ENCODE measurements around the gene RREB1. TPM values are rescaled to one million over a fixed set of nuclear protein-coding genes. Genes with fewer than 3 reads are reported as not detected.

RREB1 gene
- total RNA-seq, 1 donor from 2014 or later = 12.7 TPM

DNA sequence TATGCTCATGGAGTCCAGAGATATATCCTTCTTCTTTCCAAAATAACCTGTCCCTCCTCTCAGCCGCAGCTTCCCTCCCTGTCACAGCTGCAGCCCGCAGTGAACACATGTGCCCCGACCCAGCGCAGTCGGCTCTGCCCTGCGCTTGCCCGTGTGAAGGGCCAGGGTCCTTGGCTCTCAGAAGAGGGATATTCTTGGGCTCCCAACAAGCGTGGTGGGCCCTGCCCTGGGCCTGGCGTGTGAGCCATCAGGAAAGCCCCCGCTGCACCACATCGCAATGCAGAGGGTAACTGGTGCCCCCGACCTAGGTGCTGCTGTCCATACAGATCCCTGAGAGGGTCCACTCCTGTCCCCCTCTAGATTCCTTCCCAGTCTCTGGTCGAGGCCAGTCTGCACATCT lies 140.1 kb downstream of the RREB1 start:
- no peak overlapping the region for H3K27ac Mint-ChIP-seq
- H3K36me3 Mint-ChIP-seq (ENCODE audit: low read depth) = peaks cover 14% of the 10 kb centered on the region
- no peaks in the 10 kb centered on the region for H3K27me3 Mint-ChIP-seq (ENCODE audit: insufficient read depth)

DNA sequence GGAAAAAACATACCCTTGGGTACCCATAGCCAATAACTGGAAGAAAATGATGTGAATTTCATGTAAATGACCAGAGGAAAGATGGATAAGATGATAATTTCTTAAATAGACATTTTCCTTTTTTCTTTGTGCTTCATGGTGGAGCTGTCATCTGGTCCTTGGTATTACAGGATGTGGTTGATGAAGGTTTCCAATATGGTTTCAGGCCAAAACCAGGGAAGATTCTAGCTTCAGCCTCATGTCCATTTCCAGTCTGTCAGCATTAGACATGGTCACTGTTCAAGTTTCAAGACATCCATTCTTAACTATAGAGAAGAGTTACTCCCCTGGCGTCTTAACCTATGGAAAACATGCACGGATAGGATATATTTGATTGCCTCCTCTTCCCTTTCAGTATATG lies 141.6 kb downstream of the RREB1 start:
- intact Hi-C loops (cut with micrococcal nuclease) = no loop called here
- no peaks in the 10 kb centered on the region for H3K27me3 Mint-ChIP-seq (ENCODE audit: insufficient read depth)
- no peak overlapping the region for H3K27ac Mint-ChIP-seq
- H3K36me3 Mint-ChIP-seq (ENCODE audit: low read depth) = peaks cover 14% of the 10 kb centered on the region
- H3K4me1 Mint-ChIP-seq (ENCODE audit: low read depth) = no peaks in the 10 kb centered on the region
- no peaks in the 10 kb centered on the region for H3K9me3 Mint-ChIP-seq
- no peak for DNase-seq (ENCODE audit: low spot score)
- H3K4me3 Mint-ChIP-seq = no peak overlapping the region

More for the DNA sequence above, 140.1 kb downstream of the RREB1 start:
- H3K9me3 Mint-ChIP-seq = no peaks in the 10 kb centered on the region
- no peak overlapping the region for H3K4me3 Mint-ChIP-seq
- intact Hi-C loops (cut with micrococcal nuclease) = no loop called here
- peaks cover 9% of the 10 kb centered on the region for H3K4me1 Mint-ChIP-seq (ENCODE audit: low read depth)
- DNase-seq (ENCODE audit: low spot score) = no peak

DNA sequence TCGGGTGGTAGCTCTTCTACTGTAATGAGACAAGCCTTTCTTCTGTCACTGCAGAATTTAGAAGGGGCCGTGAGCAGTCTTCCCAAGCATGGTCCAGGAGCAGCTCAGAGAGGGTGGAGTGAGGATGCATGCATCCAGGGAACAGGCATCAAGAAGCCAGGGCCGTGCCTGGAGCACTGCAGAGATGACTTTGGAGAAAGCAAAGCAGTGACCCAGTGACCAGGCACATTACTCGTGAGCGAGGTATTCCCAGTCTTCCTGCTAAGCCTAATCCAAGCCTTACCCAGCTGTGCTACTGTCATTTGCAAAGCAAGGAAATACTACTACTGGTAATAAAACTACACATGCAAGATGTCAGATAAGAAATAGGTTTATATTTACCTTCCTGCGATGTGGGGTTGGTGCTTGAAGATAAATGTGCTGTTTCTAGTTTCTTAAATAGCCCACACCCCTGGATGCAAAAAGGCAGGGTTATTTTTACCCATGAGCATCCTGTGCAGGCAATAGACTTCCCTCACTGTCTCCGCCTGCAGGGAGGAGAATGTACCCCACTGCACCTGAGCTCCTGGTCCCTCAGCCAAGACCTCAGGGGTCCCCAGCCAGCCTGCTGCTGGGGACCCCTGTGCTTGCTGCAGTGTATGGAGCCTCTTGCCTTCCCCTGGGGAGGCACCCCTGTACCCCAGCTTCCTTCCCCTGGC lies 142.3 kb downstream of the RREB1 start:
- DNase-seq (ENCODE audit: low spot score) = no peak
- Mint-ChIP-seq H3K36me3 (ENCODE audit: low read depth) (peaks cover 14% of the 10 kb centered on the region), H3K27ac (no peak overlapping the region), H3K27me3 (ENCODE audit: insufficient read depth) (no peaks in the 10 kb centered on the region), H3K9me3 (no peaks in the 10 kb centered on the region), H3K4me3 (no peak overlapping the region), H3K4me1 (ENCODE audit: low read depth) (no peaks in the 10 kb centered on the region)
- intact Hi-C loops (cut with micrococcal nuclease) = no loop called here

DNA sequence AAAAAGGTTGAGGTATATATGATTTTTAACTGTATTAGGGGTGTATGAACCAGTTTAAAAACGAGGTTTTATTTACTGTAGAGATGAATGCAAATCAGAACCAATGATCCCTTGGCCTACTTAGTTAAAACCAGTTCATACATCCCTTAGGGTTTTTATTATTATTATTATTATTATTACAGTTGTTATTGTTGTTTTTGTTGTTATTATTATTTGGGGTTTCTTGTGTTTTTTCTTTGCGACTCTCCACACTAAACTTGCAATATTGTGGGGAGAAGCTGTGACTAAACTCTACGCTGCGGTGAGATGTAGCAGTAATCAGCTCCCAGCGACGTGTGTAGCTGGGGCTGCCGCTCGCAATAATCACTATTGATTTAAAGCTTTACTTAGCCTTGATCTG lies 143.1 kb downstream of the RREB1 start:
- H3K4me3 Mint-ChIP-seq = no peak overlapping the region
- H3K27ac Mint-ChIP-seq = no peak overlapping the region
- H3K4me1 Mint-ChIP-seq (ENCODE audit: low read depth) = no peaks in the 10 kb centered on the region
- no peak for DNase-seq (ENCODE audit: low spot score)
- intact Hi-C loops (cut with micrococcal nuclease) = no loop called here
- H3K36me3 Mint-ChIP-seq (ENCODE audit: low read depth) = peaks cover 12% of the 10 kb centered on the region
- peaks cover 2% of the 10 kb centered on the region for H3K27me3 Mint-ChIP-seq (ENCODE audit: insufficient read depth)
- H3K9me3 Mint-ChIP-seq = no peaks in the 10 kb centered on the region

DNA sequence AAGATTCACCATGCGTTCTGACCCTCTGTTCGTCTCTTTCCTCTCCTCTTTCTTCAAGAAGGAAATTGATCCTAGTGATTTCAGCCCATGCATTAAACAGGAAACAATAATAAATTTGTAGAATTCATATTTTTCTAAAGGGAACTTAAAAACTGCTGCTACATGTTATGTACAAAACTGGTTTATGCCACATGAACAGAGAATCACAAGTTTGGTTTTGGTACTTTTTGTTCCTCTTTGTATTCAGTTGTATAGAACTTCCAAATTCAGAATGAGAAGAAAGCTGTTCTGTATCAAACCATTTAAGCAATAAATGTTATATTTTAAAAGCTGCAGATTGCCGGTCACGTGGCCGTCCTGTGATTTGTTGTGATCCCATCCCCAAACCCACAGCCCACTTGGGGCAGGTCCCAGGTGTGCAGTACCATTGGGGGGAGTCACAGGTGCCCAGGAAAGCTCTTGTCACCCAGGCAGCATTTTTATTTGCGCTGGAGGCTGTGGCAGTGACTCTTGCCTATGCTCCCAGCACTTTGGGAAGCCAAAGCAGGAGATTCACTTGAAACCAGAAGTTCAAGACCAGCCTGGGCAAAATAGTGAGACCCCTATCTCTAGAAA lies 144.0 kb downstream of the RREB1 start:
- Mint-ChIP-seq H3K27me3 (ENCODE audit: insufficient read depth) (peaks cover 4% of the 10 kb centered on the region), H3K4me1 (ENCODE audit: low read depth) (no peaks in the 10 kb centered on the region), H3K27ac (no peak overlapping the region), H3K36me3 (ENCODE audit: low read depth) (peaks cover 9% of the 10 kb centered on the region), H3K4me3 (no peak overlapping the region), H3K9me3 (no peaks in the 10 kb centered on the region)
- intact Hi-C loops (cut with micrococcal nuclease) = no loop called here
- DNase-seq (ENCODE audit: low spot score) = no peak

DNA sequence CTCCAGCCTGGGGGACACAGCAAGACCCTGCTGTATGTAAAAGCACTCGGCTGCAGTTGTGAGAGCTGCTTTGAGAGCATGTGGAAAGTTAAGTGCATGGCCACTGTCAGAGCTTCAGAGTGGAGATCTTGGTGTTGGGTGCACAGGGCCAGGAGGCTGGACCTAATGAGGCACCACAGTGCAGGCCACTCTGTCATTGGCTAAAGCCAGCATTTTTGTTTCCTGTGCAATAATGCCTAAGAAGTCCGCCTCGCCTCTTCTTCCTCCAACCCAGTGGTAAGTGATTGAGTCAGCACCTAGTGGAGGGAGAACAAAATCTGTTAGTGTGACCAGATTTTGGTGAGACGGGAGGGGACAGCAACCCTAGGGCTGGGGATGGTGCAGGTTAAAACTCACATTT lies 144.6 kb downstream of the RREB1 start:
- intact Hi-C loops (cut with micrococcal nuclease) = no loop called here

DNA sequence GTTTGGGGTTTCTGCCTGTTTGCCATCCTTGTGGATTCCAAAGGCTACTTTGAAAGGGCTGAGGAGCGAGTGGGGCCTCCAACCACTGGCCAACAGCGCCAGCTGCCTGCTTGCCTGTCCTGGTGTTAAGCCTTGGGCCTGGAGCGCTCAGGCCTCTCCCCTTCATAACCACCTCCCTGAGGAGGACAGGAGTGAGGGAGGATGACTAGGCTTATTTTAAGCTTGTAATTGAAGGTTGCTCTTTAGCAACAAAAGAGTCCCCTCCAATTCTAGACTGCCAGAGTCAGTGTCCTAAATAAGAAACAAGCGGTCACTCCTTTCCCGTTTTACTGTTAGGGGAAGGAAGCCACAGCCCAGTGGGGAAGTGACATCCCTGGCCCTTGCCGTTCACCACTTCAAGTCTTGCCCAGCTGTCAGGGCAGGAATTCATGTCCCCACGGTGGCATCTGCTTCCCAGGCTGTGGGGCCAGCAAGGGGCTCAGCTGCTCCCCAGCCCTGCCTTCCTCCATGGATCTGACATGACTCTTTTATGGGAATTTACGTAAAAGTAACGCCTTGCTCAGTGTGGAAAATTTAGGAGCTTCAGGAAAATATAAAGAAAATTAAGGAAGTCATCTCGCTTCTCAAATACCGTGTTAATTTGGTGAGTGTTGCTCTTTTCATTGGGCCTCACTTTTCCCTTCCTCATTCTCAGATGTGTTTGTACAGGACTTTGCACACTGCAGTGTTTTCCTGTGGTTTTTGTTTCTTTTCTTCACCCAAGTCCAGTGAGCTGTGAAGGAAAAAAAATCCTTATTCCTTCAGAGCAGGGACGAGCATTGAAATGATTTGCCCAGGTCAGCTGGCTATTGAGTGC lies 147.4 kb downstream of the RREB1 start:
- H3K36me3 Mint-ChIP-seq (ENCODE audit: low read depth) = no peaks in the 10 kb centered on the region
- peaks cover 12% of the 10 kb centered on the region for H3K27me3 Mint-ChIP-seq (ENCODE audit: insufficient read depth)
- no peak for DNase-seq (ENCODE audit: low spot score)
- intact Hi-C loops (cut with micrococcal nuclease) = no loop called here
- no peaks in the 10 kb centered on the region for H3K4me1 Mint-ChIP-seq (ENCODE audit: low read depth)
- H3K27ac Mint-ChIP-seq = no peak overlapping the region
- H3K4me3 Mint-ChIP-seq = no peak overlapping the region
- no peaks in the 10 kb centered on the region for H3K9me3 Mint-ChIP-seq

More for the DNA sequence above, 144.6 kb downstream of the RREB1 start:
- DNase-seq (ENCODE audit: low spot score) = no peak
- peaks cover 4% of the 10 kb centered on the region for H3K27me3 Mint-ChIP-seq (ENCODE audit: insufficient read depth)
- no peaks in the 10 kb centered on the region for H3K9me3 Mint-ChIP-seq
- H3K27ac Mint-ChIP-seq = no peak overlapping the region
- no peak overlapping the region for H3K4me3 Mint-ChIP-seq
- H3K36me3 Mint-ChIP-seq (ENCODE audit: low read depth) = peaks cover 9% of the 10 kb centered on the region
- no peaks in the 10 kb centered on the region for H3K4me1 Mint-ChIP-seq (ENCODE audit: low read depth)

DNA sequence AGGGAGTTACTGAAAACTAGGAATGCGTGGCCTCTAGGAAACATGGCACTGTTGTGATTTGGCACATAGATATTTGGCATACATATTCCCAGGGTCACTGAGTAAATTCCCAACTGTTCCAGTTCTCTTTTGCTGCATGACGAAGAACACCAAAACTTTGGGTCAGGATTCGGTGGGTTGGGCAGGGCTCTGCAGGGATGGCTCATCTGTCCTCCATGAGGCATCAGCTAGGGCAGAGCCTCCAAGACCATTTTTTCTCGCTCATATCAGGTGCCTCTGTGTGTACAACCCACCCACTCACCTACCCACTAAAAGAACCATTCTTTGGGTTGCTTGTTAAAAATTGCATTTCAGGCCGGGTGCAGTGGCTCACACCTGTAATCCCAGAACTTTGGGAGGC lies 148.2 kb downstream of the RREB1 start:
- no peak for DNase-seq (ENCODE audit: low spot score)
- Mint-ChIP-seq H3K4me1 (ENCODE audit: low read depth) (peaks cover 6% of the 10 kb centered on the region), H3K9me3 (no peaks in the 10 kb centered on the region), H3K4me3 (no peak overlapping the region), H3K27me3 (ENCODE audit: insufficient read depth) (peaks cover 12% of the 10 kb centered on the region), H3K36me3 (ENCODE audit: low read depth) (no peaks in the 10 kb centered on the region), H3K27ac (no peak overlapping the region)
- intact Hi-C loops (cut with micrococcal nuclease) = no loop called here

DNA sequence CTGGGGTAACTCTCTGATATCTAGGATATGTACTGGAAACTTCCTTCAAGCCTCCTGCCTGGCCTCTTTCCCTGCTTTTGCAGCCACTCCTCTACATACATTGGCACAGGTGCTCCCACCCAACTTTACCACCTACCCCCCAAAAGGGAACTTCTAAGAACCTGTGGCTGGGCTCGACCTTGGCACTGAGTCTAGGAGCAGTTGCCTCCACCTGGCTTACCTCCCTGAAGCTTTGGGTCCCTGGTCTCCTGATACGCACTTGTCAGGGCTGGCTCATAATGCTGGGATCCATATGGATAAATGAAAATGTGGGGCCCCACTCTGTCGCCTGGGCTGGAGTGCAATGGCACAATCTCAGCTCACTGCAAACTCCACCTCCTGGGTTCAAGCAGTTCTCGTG lies 149.0 kb downstream of the RREB1 start:
- intact Hi-C loops (cut with micrococcal nuclease) = no loop called here
- Mint-ChIP-seq H3K4me1 (ENCODE audit: low read depth) (peaks cover 15% of the 10 kb centered on the region), H3K9me3 (no peaks in the 10 kb centered on the region), H3K27me3 (ENCODE audit: insufficient read depth) (peaks cover 15% of the 10 kb centered on the region), H3K4me3 (no peak overlapping the region), H3K27ac (no peak overlapping the region), H3K36me3 (ENCODE audit: low read depth) (no peaks in the 10 kb centered on the region)
- DNase-seq (ENCODE audit: low spot score) = no peak

DNA sequence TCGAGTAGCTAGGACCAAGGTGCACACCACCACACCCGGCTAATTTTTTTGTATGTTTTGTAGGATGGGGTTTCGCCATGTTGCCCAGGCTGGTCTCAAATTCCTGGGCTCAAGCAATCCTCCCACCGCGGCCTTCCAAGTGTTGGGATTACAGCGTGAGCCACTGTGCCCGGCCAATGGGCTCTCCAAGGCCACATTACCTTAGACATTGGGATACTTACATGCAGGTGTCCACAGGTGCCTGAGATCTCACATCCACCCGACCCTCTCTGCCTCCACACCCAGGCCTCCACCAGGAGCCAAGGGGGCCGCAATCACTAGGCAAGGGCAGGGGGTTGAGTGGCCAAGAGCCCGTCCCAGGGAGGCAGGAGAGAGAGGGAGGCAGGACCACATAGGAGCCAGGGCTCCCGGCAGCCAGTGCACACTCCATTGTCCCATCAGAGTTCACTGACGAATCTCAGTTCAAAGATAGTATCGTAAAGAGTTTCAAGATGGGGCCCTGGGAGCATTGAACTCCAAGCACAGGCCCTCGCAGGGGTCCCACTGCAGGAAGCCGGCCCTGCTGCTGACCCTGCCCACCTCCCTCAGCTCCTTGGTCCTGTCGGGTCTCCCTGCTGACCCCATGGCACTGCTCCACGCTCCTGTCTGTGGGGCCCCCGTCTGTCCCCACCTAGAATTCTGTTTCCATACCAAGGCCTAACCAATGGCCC lies 149.9 kb downstream of the RREB1 start:
- Mint-ChIP-seq H3K4me3 (no peak overlapping the region), H3K36me3 (ENCODE audit: low read depth) (no peaks in the 10 kb centered on the region), H3K27ac (no peak overlapping the region), H3K27me3 (ENCODE audit: insufficient read depth) (peaks cover 15% of the 10 kb centered on the region), H3K4me1 (ENCODE audit: low read depth) (peaks cover 21% of the 10 kb centered on the region), H3K9me3 (no peaks in the 10 kb centered on the region)
- no peak for DNase-seq (ENCODE audit: low spot score)
- intact Hi-C loops (cut with micrococcal nuclease) = no loop called here

DNA sequence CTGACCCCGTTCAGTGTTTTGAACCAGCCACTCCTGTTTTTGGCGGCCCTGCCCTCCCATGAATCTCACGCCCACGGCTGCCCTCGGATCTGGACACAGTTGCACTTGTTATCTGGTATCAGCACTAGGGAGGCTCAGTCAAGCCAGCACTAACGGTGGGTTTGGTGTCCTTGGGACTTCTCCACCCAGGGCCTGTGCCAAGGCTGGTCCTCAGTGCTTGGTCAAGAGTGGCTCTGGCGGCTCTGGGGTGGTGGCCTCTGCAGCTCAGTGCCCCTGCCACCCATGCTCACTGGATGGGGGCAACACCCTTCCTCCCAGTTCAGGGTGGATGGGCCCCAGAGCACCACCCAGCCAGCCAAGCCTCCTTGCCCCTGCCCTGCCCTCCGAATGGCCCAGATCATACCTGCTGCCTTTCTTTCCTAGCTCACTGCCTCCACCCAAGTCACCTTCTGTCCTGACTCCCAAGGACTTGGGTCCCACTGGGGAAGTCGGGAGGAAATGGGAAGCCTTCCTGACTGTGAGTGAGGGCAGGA lies 150.5 kb downstream of the RREB1 start:
- Mint-ChIP-seq H3K27me3 (ENCODE audit: insufficient read depth) (peaks cover 15% of the 10 kb centered on the region), H3K4me1 (ENCODE audit: low read depth) (peaks cover 21% of the 10 kb centered on the region), H3K9me3 (no peaks in the 10 kb centered on the region), H3K4me3 (no peak overlapping the region), H3K27ac (no peak overlapping the region), H3K36me3 (ENCODE audit: low read depth) (no peaks in the 10 kb centered on the region)
- no peak for DNase-seq (ENCODE audit: low spot score)
- intact Hi-C loops (cut with micrococcal nuclease) = no loop called here

DNA sequence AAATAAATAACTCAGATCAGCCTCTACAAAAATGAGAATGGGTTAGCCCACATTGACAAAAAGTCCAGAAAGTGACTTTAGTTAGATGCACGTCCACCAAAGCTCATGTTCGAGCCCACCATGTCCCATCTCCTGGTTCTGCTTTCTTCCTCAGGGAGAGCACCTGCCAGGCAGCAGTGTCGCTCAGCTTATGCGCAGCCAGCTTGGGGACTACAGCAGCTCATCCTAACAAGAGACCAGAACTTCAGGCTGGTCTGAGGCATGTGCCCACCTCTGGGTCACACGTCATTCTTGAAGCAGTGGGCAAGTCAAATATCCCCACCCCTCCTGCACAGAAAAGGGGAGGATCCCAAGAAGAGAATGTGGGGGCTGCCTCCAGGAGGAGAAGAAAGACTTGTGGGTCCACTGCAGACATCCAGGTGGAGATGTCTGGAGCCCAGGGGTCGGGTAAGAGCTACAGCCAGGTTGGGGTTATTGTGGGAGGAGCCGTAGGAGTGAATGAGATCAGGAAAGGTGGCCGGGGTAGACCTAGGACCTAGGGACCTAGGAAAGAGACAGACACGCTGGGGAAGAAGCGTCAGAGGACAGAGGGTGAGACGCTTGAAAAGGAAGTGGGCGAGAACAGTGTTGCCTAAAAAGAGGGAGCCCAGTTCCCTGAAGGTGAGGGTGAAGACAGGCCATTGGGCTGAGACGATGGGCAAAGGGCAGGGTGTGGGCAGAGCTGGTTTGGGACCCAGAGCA lies 152.7 kb downstream of the RREB1 start:
- Mint-ChIP-seq H3K4me1 (ENCODE audit: low read depth) (peaks cover 21% of the 10 kb centered on the region), H3K27me3 (ENCODE audit: insufficient read depth) (peaks cover 13% of the 10 kb centered on the region), H3K27ac (no peak overlapping the region), H3K9me3 (no peaks in the 10 kb centered on the region), H3K36me3 (ENCODE audit: low read depth) (no peaks in the 10 kb centered on the region), H3K4me3 (peak overlapping the region; percentile 76)
- DNase-seq (ENCODE audit: low spot score) = no peak
- intact Hi-C loops (cut with micrococcal nuclease) = no loop called here
